Astrocyte (in vitro differentiated cells and primary cell): ENCODE measurements around the gene STAB2. TPM values are rescaled to one million over a fixed set of nuclear protein-coding genes. Genes with fewer than 3 reads are reported as not detected.

ENCODE experiments used
- DNase-seq: peaks from one replicate; pipeline ENCODE4 v3.0.0-alpha.2; 2010; ENCODE audit warnings: low read depth
- FAIRE-seq: peaks from 2 replicates; lab custom pipeline; 2011; peaks lifted over from hg19 to GRCh38; lab: Jason Lieb, UNC
- H2AFZ ChIP-seq: 2 replicates; pipeline ENCODE4 v1.6.0; 2012; ENCODE audit warnings: low read depth, low read length, inconsistent platforms
- H3K27ac ChIP-seq: 2 replicates; pipeline ENCODE4 v1.5.1; 2011; ENCODE audit warnings: low read depth, low read length, inconsistent platforms
- H3K27me3 ChIP-seq: 2 replicates; pipeline ENCODE4 v1.6.0; 2011; ENCODE audit warnings: low read length, inconsistent platforms; ENCODE audit not compliant: insufficient read depth
- H3K36me3 ChIP-seq: 2 replicates; pipeline ENCODE4 v1.5.1; 2011; ENCODE audit warnings: low read length, inconsistent platforms; ENCODE audit not compliant: insufficient read depth
- H3K4me1 ChIP-seq: 2 replicates; pipeline ENCODE4 v1.5.1; 2011; ENCODE audit warnings: low read length, inconsistent platforms; ENCODE audit not compliant: insufficient read depth
- H3K4me2 ChIP-seq: 2 replicates; pipeline ENCODE4 v1.6.0; 2012; ENCODE audit warnings: low read length, inconsistent platforms
- H3K4me3 ChIP-seq: 2 replicates; pipeline ENCODE4 v1.5.1; 2011; ENCODE audit warnings: low read depth, mild to moderate bottlenecking, low read length, inconsistent platforms; ENCODE audit not compliant: insufficient read depth
- H3K79me2 ChIP-seq: 2 replicates; pipeline ENCODE4 v1.6.0; 2012; ENCODE audit warnings: mild to moderate bottlenecking, low read length, inconsistent platforms; ENCODE audit not compliant: insufficient read depth
- H3K9ac ChIP-seq: 2 replicates; pipeline ENCODE4 v1.6.0; 2012; ENCODE audit warnings: mild to moderate bottlenecking, low read length, inconsistent platforms
- H3K9me3 ChIP-seq: 2 replicates; pipeline ENCODE4 v1.5.1; 2012; ENCODE audit warnings: low read depth, mild to moderate bottlenecking, low read length, inconsistent platforms; ENCODE audit not compliant: insufficient read depth
- H4K20me1 ChIP-seq: 2 replicates; pipeline ENCODE4 v1.6.0; 2012; ENCODE audit warnings: low read length, inconsistent platforms; ENCODE audit not compliant: insufficient read depth
- H3K27ac Mint-ChIP-seq: one replicate; pipeline ENCODE4 v1.8.0; 2021; ENCODE audit warnings: mild to moderate bottlenecking, mixed read lengths; ENCODE audit not compliant: unreplicated experiment
- H3K27me3 Mint-ChIP-seq: one replicate; pipeline ENCODE4 v1.8.0; 2021; ENCODE audit warnings: low read depth, mixed read lengths; ENCODE audit not compliant: unreplicated experiment
- H3K36me3 Mint-ChIP-seq: one replicate; pipeline ENCODE4 v1.8.0; 2021; ENCODE audit warnings: low read depth, mixed read lengths; ENCODE audit not compliant: unreplicated experiment
- H3K4me1 Mint-ChIP-seq: one replicate; pipeline ENCODE4 v1.8.0; 2021; ENCODE audit warnings: low read depth, mixed read lengths; ENCODE audit not compliant: unreplicated experiment
- H3K4me3 Mint-ChIP-seq: one replicate; pipeline ENCODE4 v1.8.0; 2021; ENCODE audit warnings: mild to moderate bottlenecking, moderate library complexity, mixed read lengths; ENCODE audit not compliant: unreplicated experiment
- H3K9me3 Mint-ChIP-seq: one replicate; pipeline ENCODE4 v1.8.0; 2021; ENCODE audit warnings: mild to moderate bottlenecking, mixed read lengths; ENCODE audit not compliant: unreplicated experiment
- CTCF ChIP-seq: IDR thresholded peaks from 2 replicates; pipeline ENCODE4 v1.5.1; 2011; ENCODE audit warnings: low read depth, mild to moderate bottlenecking, inconsistent platforms, low read length, moderate library complexity; ENCODE audit not compliant: insufficient read depth
- EZH2 ChIP-seq: IDR thresholded peaks from 2 replicates; pipeline ENCODE4 v1.6.1; 2012; ENCODE audit warnings: mild to moderate bottlenecking, low read length, inconsistent platforms; ENCODE audit not compliant: insufficient read depth
- total RNA-seq: library from RNA; stranded (reverse); gene quantifications from 2 replicates; pipeline ENCODE4 v1.2.1, GENCODE V29; 2021

STAB2 gene
- total RNA-seq, 1 donor from 2014 or later, result not detected

DNA sequence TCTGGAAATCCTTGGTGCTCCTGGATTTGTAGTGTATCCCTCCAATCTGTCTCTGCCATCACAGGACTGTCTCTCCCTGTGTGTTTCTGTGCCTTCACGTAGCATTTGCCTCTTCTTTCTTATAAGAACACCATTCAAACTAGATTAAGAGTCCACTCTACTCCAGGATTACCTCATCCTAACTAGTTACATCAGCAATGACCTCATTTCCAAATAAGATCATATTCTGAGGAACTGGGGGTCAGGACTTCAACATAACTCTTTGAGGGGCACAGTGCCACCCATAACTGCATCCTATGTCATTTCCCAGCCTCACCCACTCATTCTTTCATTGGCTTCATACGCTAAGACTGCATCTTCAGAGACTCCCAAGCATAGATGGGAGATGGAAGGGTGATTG is 147.8 kb downstream of the STAB2 start:
- H3K4me1 ChIP-seq, result no peaks in the 10 kb centered on the region
- peaks cover 8% of the 10 kb centered on the region for H3K9me3 Mint-ChIP-seq
- FAIRE-seq, result no peak
- peaks cover 3% of the 10 kb centered on the region for H3K27me3 ChIP-seq
- H3K27me3 Mint-ChIP-seq, result peaks cover 26% of the 10 kb centered on the region
- no peak for DNase-seq
- no peaks in the 10 kb centered on the region for H3K36me3 ChIP-seq
- no peak overlapping the region for H3K9ac ChIP-seq
- no peak overlapping the region for H3K4me3 Mint-ChIP-seq
- H3K79me2 ChIP-seq, result no peaks in the 10 kb centered on the region
- H3K27ac ChIP-seq, result no peak overlapping the region
- no peak overlapping the region for H3K4me2 ChIP-seq
- TF ChIP-seq EZH2 (no peak), CTCF (no peak)
- no peak overlapping the region for H3K27ac Mint-ChIP-seq
- no peaks in the 10 kb centered on the region for H4K20me1 ChIP-seq
- no peak overlapping the region for H3K4me3 ChIP-seq
- no peak overlapping the region for H2AFZ ChIP-seq
- no peaks in the 10 kb centered on the region for H3K9me3 ChIP-seq
- H3K36me3 Mint-ChIP-seq, result peaks cover 2% of the 10 kb centered on the region
- no peaks in the 10 kb centered on the region for H3K4me1 Mint-ChIP-seq

- no peaks in the 10 kb centered on the region for H3K4me1 Mint-ChIP-seq
- Histone ChIP-seq H3K4me2 (no peak overlapping the region), H3K4me3 (no peak overlapping the region), H3K9me3 (no peaks in the 10 kb centered on the region), H3K36me3 (no peaks in the 10 kb centered on the region), H3K4me1 (no peaks in the 10 kb centered on the region), H2AFZ (no peak overlapping the region), H4K20me1 (no peaks in the 10 kb centered on the region), H3K27ac (no peak overlapping the region), H3K27me3 (peaks cover 3% of the 10 kb centered on the region), H3K79me2 (no peaks in the 10 kb centered on the region), H3K9ac (no peak overlapping the region)
- no peak overlapping the region for H3K27ac Mint-ChIP-seq
- DNase-seq, result no peak
- no peak overlapping the region for H3K4me3 Mint-ChIP-seq
- H3K36me3 Mint-ChIP-seq, result peaks cover 2% of the 10 kb centered on the region
- H3K9me3 Mint-ChIP-seq, result peaks cover 8% of the 10 kb centered on the region
- H3K27me3 Mint-ChIP-seq, result peaks cover 28% of the 10 kb centered on the region
- FAIRE-seq, result no peak
- no peak for TF ChIP-seq EZH2
- TF ChIP-seq CTCF, result no peak
Observed at GRCh38 chr12:103735291-103735690, 148.2 kb downstream of the STAB2 start.

DNA sequence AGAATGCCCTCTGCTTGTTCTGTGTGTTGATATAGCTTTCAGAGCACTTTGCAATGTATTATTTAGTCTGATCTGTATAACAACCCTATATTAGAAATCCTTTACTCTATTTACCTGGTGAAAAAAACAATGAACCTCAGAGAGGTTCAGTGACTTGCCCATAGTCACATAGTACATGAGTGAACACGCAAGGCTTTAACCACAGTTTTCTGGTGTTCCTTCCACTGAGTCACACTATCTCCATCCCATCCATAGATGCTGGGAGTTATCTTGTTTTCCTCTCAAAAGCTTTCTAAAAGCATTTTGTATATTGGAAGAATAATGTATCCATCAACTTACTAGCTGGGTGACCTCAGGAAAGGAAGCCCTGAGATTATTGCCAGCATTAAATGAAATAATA is 149.5 kb downstream of the STAB2 start:
- Mint-ChIP-seq H3K27me3 (peaks cover 28% of the 10 kb centered on the region), H3K4me1 (no peaks in the 10 kb centered on the region), H3K27ac (no peak overlapping the region), H3K4me3 (no peak overlapping the region), H3K36me3 (peaks cover 2% of the 10 kb centered on the region), H3K9me3 (peaks cover 6% of the 10 kb centered on the region)
- Histone ChIP-seq H3K4me3 (no peak overlapping the region), H3K36me3 (no peaks in the 10 kb centered on the region), H3K27ac (no peak overlapping the region), H3K4me1 (no peaks in the 10 kb centered on the region), H3K79me2 (no peaks in the 10 kb centered on the region), H3K27me3 (peaks cover 3% of the 10 kb centered on the region), H3K9me3 (no peaks in the 10 kb centered on the region), H2AFZ (no peak overlapping the region), H4K20me1 (no peaks in the 10 kb centered on the region), H3K4me2 (no peak overlapping the region), H3K9ac (no peak overlapping the region)
- no peak for DNase-seq
- no peak for FAIRE-seq
- no peak for TF ChIP-seq CTCF
- TF ChIP-seq EZH2, result no peak
